D721Med (cell line): ENCODE results near the gene HOXD4.
A peak's percentile ranks its signal among the peaks of the same experiment; 100 is the strongest.

Experiments used
- DNase-seq: peaks from one replicate; pipeline ENCODE4 v3.0.0; 2011; ENCODE audit warnings: low spot score; ENCODE audit not compliant: insufficient read length
- FAIRE-seq: peaks from 2 replicates; lab custom pipeline; 2011; peaks lifted over from hg19 to GRCh38; lab: Jason Lieb, UNC
- TF ChIP-seq, protein P1 (sequence below): IDR thresholded peaks from 2 replicates; pipeline ENCODE4 v1.5.1; 2012; ENCODE audit warnings: mild to moderate bottlenecking, control low read depth; ENCODE audit not compliant: insufficient read depth; ENCODE audit errors: missing control alignments

Gene HOXD4

DNA sequence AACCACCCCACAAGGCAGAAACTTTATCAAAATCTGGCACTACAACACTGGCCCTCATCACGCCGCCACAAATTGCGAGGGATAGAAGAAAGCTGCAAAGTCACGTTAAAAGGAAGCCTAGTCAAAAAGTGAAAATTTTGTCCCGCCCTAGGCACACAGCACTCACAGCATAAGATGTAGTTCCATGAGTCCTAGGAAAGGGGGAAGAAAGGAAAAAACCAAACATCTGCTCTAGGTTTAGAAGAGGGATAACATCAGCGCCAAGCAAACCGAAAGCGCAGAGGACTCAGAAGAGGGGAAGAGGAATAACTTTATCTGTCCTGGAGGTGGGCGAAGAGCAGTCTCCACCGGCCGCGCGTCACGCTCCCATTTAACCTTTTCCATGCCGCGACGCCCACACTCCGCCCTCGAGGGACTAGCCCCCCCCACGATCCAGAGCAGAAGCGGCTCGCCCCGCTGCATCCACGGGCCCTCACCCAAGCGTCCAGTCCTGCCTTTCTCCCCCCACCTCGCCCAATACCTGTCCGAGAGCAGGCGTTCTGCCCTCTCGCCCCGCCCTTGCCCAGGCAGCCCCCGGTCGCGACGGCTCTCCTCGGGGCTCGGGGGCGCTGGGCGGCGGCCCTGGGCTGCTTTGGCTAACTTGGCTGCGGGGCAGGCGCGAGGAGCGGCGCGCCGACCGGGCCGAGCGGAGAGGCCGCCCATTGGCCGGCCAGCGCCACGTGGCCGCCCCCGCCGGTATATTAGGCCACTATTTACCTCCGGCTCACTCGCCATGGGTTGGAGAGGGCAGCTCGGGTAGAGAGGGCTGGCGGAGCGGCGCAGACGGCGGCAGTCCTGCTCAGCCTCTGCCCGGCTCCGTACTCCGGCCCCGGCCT lies 36.8 kb downstream of the HOXD4 start, which contains the start of gene HOXD1:
TSS of gene HOXD1 (plus strand) at position 770 of the 875 bp plus-strand sequence. CDS start 134 bp downstream, outside the sequence.
- FAIRE-seq, result no peak
- no peak for DNase-seq
- TF ChIP-seq, protein P1, sequence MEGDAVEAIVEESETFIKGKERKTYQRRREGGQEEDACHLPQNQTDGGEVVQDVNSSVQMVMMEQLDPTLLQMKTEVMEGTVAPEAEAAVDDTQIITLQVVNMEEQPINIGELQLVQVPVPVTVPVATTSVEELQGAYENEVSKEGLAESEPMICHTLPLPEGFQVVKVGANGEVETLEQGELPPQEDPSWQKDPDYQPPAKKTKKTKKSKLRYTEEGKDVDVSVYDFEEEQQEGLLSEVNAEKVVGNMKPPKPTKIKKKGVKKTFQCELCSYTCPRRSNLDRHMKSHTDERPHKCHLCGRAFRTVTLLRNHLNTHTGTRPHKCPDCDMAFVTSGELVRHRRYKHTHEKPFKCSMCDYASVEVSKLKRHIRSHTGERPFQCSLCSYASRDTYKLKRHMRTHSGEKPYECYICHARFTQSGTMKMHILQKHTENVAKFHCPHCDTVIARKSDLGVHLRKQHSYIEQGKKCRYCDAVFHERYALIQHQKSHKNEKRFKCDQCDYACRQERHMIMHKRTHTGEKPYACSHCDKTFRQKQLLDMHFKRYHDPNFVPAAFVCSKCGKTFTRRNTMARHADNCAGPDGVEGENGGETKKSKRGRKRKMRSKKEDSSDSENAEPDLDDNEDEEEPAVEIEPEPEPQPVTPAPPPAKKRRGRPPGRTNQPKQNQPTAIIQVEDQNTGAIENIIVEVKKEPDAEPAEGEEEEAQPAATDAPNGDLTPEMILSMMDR, result no peak

GRCh38 chr2:176188774-176189680 lies 37.7 kb downstream of the HOXD4 start:
- DNase-seq (no peak), FAIRE-seq (no peak)
- TF ChIP-seq, protein P1, result no peak

GRCh38 chr2:176189681-176190641 lies 38.6 kb downstream of the HOXD4 start:
- FAIRE-seq (no peak), DNase-seq (no peak)
- TF ChIP-seq, protein P1, result no peak

DNA sequence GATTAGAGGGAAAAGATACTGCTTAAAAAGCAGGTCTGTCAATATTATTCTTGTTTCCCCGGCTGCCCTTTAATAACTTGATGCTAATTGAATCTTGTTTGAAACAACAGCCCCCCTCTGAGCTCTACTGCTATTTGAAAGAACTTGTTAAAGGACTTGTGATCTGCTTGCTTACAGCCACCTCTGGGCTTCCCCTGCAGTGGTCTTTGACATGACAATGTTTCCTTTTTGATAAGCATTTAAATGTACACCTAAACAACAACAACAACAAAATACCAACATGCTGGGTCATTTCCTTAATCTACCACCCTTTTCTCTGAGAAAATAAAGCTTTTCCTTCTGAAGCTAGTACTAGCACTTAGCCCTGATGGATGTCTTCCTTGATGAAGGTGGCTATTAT lies 41.0 kb downstream of the HOXD4 start:
- FAIRE-seq (peak; percentile 29), DNase-seq (no peak)
- TF ChIP-seq, protein P1, result no peak

DNA sequence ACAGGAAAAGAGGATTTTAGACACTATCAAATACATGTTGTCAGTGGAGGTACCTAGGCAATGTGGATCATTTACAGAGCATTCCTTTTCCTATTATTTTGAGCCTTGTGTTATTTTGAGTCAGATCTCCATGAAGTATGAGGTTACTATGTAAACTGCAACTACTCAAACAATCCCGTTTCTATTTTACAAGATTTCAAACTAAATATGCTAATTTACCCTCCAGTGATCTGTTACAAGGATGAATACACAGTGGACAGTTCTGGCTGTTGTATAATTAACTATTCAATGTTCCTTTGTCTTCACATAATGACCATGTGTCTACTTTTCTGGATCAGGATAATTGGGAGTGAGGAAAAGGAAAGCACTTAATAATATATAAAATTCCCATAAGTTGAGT lies 41.7 kb downstream of the HOXD4 start:
- FAIRE-seq (no peak), DNase-seq (no peak)
- TF ChIP-seq, protein P1, result no peak

- FAIRE-seq (no peak), DNase-seq (no peak)
- TF ChIP-seq, protein P1, result no peak
These were observed 48.6 kb downstream of the HOXD4 start for GRCh38 chr2:176199902-176200301.
